ENCODE measurements around the gene MMP3.

The MMP3 gene

DNA sequence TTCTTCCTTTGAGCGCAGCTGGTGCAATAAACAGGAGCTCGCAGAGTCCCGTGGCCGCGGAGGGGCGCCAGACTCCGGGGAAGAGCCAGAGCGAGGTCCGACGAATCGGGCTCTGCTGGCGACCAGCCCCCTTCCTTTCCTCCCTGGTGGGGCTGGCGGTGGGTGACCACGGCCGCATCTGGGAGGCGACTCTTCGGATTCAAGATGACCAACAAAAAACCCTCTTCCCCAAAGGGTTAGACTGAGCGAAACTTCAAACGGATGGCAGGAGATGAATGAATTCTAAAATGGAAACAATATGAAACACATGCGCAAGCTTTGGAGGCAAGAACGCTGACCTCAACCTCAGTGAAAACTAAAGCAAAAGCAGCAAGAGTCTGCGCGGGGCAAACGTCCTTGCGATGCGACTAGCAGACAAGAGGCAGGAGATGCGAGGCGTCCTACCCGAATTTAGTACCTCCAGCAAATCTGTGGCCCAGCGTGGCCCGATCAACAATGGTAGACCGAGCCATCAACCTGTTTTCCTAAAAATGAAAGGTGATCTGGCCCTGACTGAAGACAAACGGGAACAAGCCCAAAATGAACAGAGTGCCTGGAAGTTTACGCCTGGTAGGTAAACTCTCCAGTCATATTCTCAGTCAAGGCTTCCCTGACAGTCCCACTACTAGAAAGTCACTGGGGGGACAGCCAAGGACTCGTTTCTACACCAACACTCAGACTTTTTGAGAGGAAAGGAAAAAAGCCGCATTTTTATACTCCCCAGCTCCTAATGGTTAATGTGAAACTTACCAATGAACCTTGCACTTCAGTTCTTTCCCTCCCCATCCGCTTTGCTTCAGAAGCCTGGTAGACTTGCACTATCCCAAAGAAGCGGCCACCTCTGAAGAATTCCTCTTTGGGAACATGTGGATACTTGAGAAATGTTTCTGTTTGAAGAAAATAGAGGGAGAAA, 11.6 kb downstream of the MMP3 start:
- DNase-seq, result no peak

DNA sequence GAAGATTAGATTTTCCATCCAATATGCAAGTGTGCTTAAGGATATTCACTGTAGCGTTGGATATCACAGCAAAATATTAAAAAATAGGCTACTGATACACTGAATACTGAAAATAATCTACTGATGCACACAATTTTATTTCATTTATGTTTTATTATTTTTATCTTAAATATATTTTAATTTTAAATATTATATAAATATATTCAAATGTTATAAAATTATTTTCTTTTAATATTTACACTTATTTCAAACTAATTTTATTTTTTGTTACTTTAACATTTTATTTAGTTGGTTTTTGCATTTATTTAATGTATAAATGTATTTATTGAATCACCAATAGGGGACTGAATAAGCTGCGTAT, 12.3 kb downstream of the MMP3 start:
- no peak for DNase-seq

DNA sequence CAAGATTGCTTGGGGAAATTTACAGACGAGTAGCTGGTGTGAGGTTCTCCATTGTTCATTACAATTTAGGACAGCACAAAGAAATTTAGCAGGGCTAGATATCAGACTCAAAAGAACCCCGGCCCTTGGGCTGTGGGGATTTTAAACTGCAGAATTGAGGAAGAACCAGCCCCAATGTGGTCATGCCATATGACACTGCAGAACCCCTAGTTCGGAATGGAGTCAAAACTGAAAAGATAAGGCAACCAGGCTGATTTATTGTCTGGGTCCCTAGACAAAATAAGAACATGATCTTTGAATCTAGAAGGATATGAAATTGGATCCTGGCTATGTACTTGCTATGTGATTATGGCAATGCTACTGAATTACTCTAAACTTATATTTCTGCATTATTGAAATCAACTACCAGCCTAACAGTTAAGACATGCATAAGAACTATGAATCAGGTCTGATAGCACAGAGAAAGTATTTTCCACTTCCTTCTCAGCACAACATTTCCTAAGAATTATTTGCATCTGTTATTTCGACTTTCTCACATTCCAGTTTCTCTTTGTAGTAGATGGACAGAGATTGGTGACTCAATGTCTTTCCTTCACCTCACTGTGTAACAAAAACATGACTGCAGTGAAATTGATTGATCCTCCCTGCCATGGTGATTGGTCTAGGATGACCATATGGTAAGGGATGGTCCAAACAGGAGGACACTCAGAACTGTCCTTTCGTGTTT, 13.2 kb downstream of the MMP3 start:
- no peak for DNase-seq

DNA sequence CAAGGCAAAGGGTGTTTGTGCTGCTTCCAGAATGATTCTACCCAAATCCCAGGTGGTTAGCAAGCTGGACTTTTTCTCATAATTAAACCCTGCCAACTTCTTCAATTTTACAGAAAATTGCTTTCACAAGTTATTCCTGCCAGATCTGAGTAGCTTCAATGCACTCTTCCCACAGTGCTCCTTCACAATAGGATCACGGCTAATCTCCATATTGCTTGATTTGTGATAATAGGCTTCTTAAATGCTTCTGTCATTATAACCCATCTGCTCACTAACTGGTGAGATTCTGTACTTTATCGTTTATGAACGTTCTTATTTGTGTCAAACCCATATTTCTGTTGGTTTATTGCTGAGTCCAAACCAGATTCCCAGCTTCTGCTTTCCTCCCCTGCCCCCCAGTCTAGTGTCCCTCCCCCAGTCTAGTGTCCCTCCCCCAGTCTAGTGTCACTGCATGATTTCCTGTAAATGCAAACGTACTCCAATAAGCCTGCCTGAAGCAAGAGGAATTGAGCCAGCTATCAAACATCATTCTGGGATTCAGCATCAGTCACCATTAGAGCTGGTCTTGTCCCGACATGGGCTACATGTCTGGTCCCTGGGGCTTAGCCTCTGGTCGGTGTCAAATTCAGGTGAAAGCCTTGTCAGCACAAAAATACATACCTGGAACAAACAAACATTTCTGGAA, 14.0 kb downstream of the MMP3 start:
- DNase-seq, result no peak

DNA sequence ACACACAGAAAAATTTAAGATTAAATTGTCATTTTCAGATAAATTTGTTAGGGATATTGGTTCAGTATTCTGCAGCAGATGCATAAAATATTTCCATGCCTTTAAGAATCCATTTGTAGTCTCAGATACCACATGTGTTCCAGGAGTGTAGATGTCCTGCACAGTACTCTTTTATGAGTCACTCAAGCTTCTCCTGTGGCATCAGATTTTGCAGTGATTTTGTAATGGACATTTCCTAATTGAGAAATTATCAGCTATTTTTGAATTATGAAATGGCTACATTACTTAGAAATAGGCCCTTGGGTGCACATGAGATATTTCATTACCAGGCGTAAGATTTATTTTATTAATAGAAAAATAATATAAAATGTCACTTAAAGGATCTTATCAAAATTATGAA, 18.9 kb downstream of the MMP3 start:
- DNase-seq, result no peak

DNA sequence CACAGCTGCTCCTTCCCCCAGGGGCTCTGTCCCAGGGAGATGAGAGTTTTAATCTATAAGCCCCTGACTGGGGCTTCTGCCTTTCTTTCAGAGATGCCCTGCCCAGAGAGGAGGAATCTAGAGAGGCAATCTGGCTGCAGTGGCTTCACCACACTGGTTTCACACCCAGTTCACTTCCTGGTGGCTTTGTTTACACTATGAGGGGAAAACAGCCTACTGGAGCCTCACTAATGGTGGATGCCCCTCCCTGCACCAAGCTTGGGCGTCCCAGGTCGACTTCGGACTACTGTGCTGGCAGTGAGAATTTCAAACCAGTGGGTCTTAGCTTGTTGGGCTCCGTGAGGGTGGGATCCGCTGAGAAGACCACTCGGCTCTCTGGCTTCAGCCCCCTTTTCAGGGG, 23.9 kb downstream of the MMP3 start:
- no peak for DNase-seq

DNA sequence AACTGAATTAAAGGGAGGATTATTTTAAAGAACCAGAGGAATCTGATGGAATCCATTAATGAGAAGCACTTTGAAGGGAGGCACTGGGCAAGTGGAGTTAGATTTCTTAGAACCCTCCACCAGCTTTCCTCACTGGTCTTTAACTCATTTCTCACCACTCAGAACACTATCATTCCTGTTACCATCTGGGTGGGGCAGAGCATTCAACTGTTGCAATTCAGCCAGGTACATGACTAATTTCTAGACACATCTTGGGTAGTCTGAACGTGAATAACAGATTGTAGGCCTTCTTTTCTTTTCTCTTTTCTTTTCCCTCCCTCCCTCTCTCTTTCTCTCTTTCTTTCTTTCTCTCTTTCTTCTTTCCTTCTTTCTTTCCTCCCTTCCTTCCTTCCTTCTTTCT, 29.9 kb downstream of the MMP3 start:
- DNase-seq, result no peak

DNA sequence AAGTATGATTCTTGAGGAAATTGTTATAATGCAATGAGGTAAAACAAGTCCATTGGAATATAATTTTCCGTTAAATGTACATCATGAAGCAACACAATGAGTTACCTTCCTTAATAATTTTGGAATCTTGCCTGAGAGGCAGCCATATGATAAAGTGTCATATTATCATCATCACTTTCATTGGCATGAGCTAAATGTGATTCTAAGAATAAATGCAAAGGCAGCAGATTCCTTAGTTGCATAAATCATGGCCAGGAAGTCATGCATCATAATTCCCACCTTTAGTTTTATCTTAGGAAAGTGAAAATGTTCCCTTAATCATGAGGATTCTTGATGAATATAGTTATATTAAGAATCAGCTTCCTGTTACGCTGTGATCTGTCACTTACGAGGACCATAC, 31.2 kb downstream of the MMP3 start:
- no peak for DNase-seq

DNA sequence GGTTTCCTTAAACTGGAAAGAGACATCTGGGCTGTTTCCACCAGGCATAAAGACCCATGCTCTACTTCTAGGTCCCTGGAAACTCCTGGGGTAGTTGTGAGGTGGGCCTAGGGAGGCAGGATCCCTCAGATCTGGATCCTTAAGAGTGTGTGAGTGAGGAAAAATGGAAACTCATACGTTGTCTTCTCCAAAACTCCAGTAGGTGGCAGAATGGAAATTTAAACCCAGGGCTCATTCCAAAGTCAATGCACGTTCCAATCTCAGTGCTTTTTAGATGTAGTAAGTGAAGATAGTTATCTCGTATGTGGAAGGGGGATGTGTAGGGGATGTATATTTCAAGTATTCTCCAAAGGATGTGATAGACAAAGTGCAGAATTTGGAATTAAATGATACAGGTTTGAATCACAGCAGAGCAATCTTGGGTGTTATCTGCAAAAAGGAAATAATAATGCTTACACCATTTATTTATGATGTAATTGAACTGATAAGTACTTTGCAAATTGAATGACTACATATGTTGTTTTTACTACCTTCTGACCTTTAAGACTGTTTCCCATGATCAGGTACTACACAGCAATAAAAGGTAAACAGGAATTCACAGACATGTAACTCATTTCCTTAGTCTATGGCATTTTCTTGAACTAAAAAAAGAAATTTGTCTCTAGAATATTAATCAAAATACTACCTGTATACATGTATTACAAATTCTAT, 32.3 kb downstream of the MMP3 start:
- DNase-seq, result no peak

DNA sequence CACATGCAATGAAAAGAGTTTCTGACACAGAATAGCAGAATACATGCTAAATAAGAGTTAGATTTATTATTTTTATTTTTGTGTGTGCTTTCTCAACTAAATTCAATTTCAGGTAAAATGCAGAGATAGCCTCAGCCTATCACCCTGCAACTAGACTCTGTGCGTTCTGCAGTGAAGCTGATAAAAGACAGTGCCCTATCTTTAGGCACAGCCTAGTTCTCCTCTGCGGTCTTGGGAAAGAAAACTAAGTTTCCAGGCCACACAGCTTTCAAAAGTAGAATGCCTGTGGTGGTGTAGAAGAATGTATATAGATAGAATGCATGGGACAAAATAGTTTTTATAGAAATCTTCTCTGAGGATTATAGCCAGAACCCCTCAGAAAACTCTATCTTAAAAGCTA, 33.4 kb downstream of the MMP3 start:
- no peak for DNase-seq

DNA sequence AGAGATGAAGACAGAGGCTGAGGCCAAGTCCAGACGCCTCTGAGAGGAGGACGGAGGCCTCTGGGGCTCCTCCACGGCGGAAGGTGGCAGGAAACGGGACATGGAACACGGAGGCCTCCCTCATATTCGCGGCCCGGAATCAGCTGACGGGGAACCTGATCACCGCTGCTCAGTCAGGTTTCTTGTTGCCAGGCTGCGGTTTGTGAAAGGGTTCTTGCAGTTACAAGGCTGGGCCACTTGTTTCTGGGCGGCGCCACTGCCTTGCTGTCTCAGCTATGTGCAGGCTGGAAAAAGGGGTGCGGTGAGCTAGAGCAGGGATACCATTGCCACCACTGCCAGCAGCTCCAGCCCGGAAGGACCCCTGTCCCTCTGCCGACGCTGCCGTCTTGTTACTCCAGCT, 35.5 kb downstream of the MMP3 start:
- DNase-seq, result no peak

DNA sequence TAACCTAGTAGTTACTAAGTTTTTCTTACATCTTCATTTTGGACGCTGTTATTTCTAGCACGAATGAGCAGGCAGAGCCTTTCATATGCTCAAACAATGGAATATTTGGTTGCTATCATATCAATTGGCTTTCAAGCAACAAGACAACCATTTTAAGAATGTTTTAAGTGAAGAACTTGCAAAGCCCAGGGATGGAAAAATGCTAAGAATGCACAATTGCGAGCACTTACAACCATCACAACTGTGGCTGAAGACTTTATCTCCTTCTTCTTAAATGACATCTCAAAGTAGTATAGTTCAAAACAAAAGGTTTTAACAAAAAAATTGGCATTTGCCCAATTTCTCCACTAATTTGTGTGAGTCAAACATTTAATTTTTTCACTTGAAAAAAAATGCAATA, 37.1 kb downstream of the MMP3 start:
- DNase-seq, result no peak

DNA sequence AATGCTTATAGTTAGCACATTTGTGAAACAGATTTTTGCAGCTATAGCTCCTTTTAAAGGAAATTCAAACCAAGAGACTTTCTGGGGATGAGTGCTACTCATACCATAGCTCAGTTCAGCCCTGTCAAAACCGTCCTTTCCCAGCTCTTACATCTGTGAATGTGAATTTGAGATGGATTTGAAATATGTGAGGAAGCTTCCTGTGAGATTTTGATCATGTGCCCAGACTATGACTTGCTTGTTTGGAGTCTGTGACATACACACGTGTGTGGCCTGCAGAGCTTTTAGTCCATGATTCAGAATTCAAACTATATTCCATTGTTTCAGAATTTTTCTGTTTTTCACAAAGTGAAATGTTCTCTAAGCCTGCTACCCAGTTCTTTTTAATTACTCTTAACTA, 41.1 kb downstream of the MMP3 start:
- DNase-seq, result no peak

DNA sequence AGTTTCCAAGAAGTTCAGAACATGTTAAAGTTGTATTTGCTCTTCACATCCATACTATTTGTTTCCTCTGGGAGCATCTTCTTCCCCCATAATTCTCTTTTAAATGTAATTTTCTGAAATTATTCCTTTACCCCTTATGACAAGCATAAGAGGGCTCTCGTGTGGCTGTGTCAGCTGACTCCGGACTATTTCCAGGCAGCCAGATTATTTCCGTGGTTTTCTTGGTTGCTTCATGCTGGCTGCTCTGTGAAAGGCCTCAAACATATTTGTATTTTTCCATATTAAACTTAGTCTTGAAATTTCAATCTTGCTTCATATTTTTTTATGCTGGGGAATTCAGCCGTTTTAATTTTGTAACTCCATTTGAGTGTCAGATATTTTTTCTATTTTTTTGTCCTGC, 42.6 kb downstream of the MMP3 start:
- DNase-seq, result no peak

DNA sequence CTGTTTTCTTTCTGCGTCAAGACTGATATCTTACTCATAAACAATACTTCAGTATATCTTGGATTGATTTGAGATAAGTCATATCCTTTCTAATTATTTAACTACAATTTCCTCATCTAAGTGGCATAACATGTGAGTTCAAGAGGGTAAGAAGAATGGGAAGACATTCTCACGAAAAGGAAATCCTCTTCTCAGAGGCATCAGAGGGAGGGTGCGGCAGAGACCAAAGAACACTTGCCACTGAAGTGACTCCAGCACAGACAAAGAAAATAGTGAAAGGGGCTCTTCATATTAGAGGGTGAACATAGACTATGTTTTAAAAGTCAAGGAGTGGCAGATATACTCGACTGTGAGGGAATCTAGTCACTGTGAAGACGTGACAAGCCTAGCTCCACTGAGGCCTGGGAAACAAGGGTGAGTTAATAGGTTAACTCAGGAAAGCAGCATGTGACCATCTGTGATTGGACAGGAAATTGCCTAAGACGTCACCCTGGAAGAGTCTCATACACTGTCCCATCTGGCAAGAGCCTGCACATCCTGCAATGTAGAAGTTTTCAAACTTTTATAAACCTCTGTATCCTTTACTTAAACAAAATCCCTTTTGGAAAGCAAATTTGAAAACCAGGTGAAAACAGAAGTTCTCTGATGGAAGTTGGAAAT, 43.6 kb downstream of the MMP3 start:
- no peak for DNase-seq

DNA sequence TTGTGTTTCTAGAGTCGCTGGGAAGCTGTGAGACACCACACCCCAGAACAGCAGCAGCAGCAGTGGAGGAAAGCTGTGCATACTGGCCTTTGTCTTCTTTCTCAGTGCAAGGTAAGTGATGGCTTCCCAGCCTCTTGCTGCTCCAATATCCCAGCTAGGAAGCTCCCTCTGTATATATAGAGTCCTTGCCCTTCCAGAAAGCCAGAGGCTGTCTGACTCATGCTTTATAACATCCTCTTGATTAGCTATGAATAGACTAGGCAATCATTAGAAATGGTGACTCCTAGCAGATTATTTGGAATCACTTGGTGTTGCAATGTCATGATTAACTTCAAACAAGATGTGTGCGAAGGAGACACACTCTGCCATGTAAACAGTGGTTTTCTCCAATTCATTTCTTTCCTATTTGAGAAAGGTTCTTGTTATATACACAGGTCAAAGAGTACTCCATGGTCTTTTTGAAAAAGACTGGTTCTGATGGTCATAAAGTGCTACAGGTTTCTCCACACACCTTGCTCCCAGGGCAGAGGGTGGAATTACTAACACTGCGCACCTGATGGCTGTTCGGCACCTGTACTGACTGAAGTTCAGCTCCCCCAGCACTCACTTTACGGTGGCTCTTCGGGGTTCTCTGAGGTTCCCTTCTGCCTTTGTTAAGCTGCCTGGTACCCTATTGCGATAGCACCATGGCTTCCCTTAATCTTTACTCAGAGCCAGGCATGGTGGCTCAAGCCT, 45.2 kb downstream of the MMP3 start, which contains the start of gene MMP1:
MMP1 (minus strand) TSS at position 149 of the 735 bp plus-strand sequence; CDS start at position 81, 68 bp downstream.
- DNase-seq, result no peak

DNA sequence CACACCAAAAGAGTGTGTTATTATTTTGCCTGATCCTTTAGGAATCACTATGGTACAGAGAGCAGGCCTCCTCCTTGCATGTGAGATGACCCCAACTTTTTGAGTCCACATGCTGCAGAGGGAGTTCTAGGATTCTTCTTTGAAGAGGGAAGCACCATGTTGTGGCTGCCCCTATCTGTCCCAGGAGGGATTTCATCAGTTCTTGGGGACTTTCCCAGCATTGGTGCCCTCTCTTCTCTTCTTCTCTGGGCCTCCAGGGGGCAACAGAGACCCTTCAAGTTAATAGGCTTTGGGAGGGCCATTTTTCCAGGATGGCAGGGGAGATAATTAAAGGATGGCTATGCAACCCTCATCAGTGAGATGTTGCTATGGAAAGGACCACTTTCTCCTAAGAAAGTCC, 49.0 kb downstream of the MMP3 start:
- DNase-seq, result no peak

DNA sequence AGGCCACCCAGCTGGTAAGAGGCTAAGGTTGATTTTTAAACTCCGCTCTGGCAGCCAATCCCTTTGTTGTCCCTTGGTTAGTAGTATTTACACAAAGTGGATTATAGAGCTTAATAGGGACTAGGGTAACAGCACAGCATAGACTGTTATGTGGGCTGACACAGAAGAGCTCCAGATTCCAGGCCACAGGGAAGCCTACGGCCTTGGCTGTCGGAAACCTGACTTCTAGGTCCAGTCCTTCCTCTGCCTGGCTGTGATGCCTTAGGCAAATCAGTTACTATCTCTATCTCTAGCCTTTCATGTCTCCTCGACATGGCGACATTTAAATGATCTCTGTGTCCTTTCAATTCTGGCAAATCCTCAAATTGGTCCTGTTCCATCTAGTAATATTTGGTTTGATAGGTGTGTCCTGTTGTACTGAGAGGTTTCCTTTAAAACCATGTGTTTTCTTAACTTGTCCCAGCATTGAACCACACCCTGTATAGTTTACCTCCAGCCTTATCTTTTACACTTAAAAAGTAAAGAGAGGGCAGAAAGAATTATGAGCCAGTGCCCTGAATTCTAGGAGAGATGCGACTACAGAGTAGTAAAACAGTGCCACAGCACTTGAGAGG, 49.6 kb downstream of the MMP3 start:
- DNase-seq, result no peak

DNA sequence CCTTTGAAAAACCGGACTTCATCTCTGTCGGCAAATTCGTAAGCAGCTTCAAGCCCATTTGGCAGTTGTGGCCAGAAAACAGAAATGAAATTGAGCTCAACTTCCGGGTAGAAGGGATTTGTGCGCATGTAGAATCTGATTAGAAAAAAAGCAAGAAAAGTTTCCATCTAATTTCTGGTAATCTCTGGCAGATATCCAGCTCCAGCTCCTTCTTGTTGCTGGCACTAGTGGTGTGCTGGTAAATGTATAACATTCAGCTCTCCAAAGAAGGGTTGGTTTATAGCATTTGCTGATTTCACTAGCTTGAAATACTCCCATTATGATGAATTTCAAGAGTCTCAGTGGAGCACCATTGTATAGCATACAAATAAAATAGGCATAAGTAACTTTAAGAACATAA, 50.8 kb downstream of the MMP3 start:
- no peak for DNase-seq

DNA sequence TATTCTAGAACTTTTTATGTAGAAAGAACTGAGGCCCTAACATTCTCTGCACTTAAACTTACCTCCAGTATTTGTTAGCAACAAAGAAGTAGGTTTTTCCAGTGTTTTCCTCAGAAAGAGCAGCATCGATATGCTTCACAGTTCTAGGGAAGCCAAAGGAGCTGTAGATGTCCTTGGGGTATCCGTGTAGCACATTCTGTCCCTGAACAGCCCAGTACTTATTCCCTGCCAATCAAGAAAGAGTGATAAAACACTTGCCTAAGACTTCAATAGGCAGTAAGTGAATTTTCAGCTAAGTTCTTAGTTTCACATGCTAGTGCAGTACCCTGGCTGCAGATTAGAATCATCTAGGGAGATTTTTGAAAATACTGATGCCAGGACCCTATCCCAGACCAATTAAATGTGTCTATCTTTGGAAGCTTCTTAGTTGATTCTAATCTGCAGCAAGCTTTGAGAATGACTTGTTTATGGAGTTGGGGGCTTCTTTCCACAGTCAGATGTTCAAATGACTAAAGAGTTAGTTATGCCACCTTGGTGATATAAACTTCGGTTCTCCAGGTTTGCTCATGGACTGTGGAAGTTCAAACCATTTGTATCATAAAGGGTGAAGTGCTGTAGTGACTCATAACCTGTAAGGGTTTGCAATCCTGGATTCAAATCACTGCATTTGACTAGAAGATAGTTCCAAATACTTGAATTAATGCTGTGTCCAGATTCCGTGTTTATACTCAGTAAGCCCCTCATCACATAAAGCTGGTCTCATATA, 52.0 kb downstream of the MMP3 start:
- no peak for DNase-seq

Measured in stimulated activated CD4-positive, alpha-beta T cell treated with anti-CD3 and anti-CD28 coated beads, Interleukin-4, amount 100 ng/mL, for 24 hours (primary cell).